Neuronal stem cell (in vitro differentiated cells): ENCODE measurements around the gene METTL5.

Source experiments
- DNase-seq: peaks from one replicate; pipeline ENCODE4 v3.0.0-alpha.2; 2013; ENCODE audit warnings: low spot score
- H2AFZ ChIP-seq: one replicate; pipeline ENCODE4 v1.6.1; 2013; ENCODE audit warnings: mild to moderate bottlenecking, low read length, inconsistent platforms
- H2AK5ac ChIP-seq: 2 replicates; pipeline ENCODE4 v1.6.1; 2013; ENCODE audit warnings: low read depth, mild to moderate bottlenecking, inconsistent platforms, low read length, moderate library complexity, mixed read lengths
- H2BK120ac ChIP-seq: 2 replicates; pipeline ENCODE4 v1.6.1; 2013; ENCODE audit warnings: low read depth, mild to moderate bottlenecking, inconsistent platforms, low read length, moderate library complexity, mixed read lengths
- H2BK12ac ChIP-seq: one replicate; pipeline ENCODE4 v1.6.1; 2013; ENCODE audit warnings: low read length, inconsistent platforms
- H2BK15ac ChIP-seq: 2 replicates; pipeline ENCODE4 v1.6.1; 2013; ENCODE audit warnings: mild to moderate bottlenecking, low read length, inconsistent platforms, mixed read lengths
- H2BK5ac ChIP-seq: one replicate; pipeline ENCODE4 v1.6.1; 2013; ENCODE audit warnings: inconsistent platforms, mild to moderate bottlenecking, low read length, moderate library complexity
- H3K14ac ChIP-seq: one replicate; pipeline ENCODE4 v1.6.1; 2013; ENCODE audit warnings: low read length, inconsistent platforms
- H3K18ac ChIP-seq: 2 replicates; pipeline ENCODE4 v1.6.1; 2013; ENCODE audit warnings: low read length, inconsistent platforms
- H3K23ac ChIP-seq: 2 replicates; pipeline ENCODE4 v1.6.1; 2013; ENCODE audit warnings: low read depth, mild to moderate bottlenecking, mixed read lengths, low read length, inconsistent platforms; ENCODE audit not compliant: poor library complexity
- H3K27ac ChIP-seq: replicated peaks from 3 replicates; pipeline ENCODE4 v1.5.1; 2013; ENCODE audit warnings: low read length, inconsistent platforms
- H3K27me3 ChIP-seq, 3 experiments: 2 replicates each; pipeline ENCODE4 v1.6.1; 2013; ENCODE audit warnings: low read length in 3 of 3, mild to moderate bottlenecking in 2 of 3, inconsistent platforms in 1 of 3, low read depth in 1 of 3, mixed read lengths in 1 of 3, moderate library complexity in 1 of 3; ENCODE audit not compliant: control insufficient read depth in 3 of 3, insufficient read depth in 3 of 3
- H3K36me3 ChIP-seq, 2 donors: replicated peaks in 1 of 2; 2 replicates each; pipeline ENCODE4 v1.6.1; 2013; ENCODE audit warnings: low read length in 2 of 2; ENCODE audit not compliant: control insufficient read depth in 2 of 2, insufficient read depth in 2 of 2
- H3K4ac ChIP-seq: 2 replicates; pipeline ENCODE4 v1.6.1; 2013; ENCODE audit warnings: inconsistent platforms, mild to moderate bottlenecking, low read length, moderate library complexity
- H3K4me1 ChIP-seq, 2 donors: 1 replicate in 1 of 2; 2 replicates in 1 of 2; pipeline ENCODE4 v1.6.1; 2013; ENCODE audit warnings: low read length in 2 of 2, low read depth in 1 of 2; ENCODE audit not compliant: control insufficient read depth in 2 of 2, insufficient read depth in 1 of 2
- H3K4me2 ChIP-seq: one replicate; pipeline ENCODE4 v1.6.1; 2013; ENCODE audit warnings: mild to moderate bottlenecking, low read length, inconsistent platforms; ENCODE audit not compliant: insufficient read depth, poor library complexity, severe bottlenecking
- H3K4me3 ChIP-seq, 2 donors: 2 replicates each; pipeline ENCODE4 v1.5.1; 2013; ENCODE audit warnings: low read length in 2 of 2, mild to moderate bottlenecking in 2 of 2, inconsistent platforms in 1 of 2, moderate library complexity in 1 of 2
- H3K79me1 ChIP-seq: one replicate; pipeline ENCODE4 v1.6.1; 2013; ENCODE audit warnings: low read depth, mild to moderate bottlenecking, inconsistent platforms, low read length, moderate library complexity
- H3K9ac ChIP-seq: one replicate; pipeline ENCODE4 v1.6.1; 2013; ENCODE audit warnings: mild to moderate bottlenecking, low read depth, low read length, inconsistent platforms; ENCODE audit not compliant: poor library complexity
- H3K9me3 ChIP-seq, 2 donors: replicated peaks in 1 of 2; 2 replicates each; pipeline versions ENCODE3 to v1.6.1; 2013; ENCODE audit warnings: low read length in 2 of 2, mild to moderate bottlenecking in 2 of 2, inconsistent platforms in 1 of 2, low read depth in 1 of 2, mixed read lengths in 1 of 2, moderate library complexity in 1 of 2; ENCODE audit not compliant: control insufficient read depth in 2 of 2, insufficient read depth in 1 of 2
- H4K8ac ChIP-seq: one replicate; pipeline ENCODE4 v1.6.1; 2013; ENCODE audit warnings: low read depth, mild to moderate bottlenecking, inconsistent platforms, low read length, moderate library complexity
- H4K91ac ChIP-seq: one replicate; pipeline ENCODE4 v1.6.1; 2013; ENCODE audit warnings: low read length, low read depth, mild to moderate bottlenecking, inconsistent platforms; ENCODE audit not compliant: poor library complexity
- WGBS, 2 donors: extraction: QIAGEN DNeasy Blood & Tissue Kit; methylation state at CpG; one replicate each; pipeline ENCODE4 v1.1.7; 2013; ENCODE audit warnings: missing lambda C conversion rate in 2 of 2, mixed read lengths in 1 of 2; ENCODE audit not compliant: insufficient read length in 2 of 2, insufficient replicate concordance in 1 of 2; ENCODE audit errors: extremely low coverage in 2 of 2; 5-methylcytosine and 5-hydroxymethylcytosine counted together

METTL5 gene

GRCh38 chr2:169798397-169798717 is 26.3 kb downstream of the METTL5 start:
- H2AFZ ChIP-seq: peak overlapping the region; percentile 97
- no peaks in the 10 kb centered on the region for H3K9me3 ChIP-seq
- H3K36me3 ChIP-seq: peaks cover 6 to 47% of the 10 kb centered on the region in 2 donors
- no peak overlapping the region for H2BK15ac ChIP-seq
- no peak overlapping the region for H2BK120ac ChIP-seq
- H3K27me3 ChIP-seq: no peaks in the 10 kb centered on the region
- H2AK5ac ChIP-seq: no peak overlapping the region
- H3K4me1 ChIP-seq: peaks cover 0 to 4% of the 10 kb centered on the region in 2 donors
- H3K27ac ChIP-seq: no peak overlapping the region
- H4K8ac ChIP-seq: no peak overlapping the region
- no peak overlapping the region for H3K4ac ChIP-seq
- no peak overlapping the region for H3K14ac ChIP-seq
- H2BK5ac ChIP-seq: no peak overlapping the region
- no CpG with 5 or more reads among the region's 4 CpGs for WGBS, 2 donors
- H3K4me2 ChIP-seq: no peak overlapping the region
- H3K9ac ChIP-seq: no peak overlapping the region
- peak overlapping the region in 1 of 2 donors; percentile 92 for H3K4me3 ChIP-seq
- peaks cover 4% of the 10 kb centered on the region for H3K79me1 ChIP-seq
- no peak overlapping the region for H3K18ac ChIP-seq
- no peak overlapping the region for H4K91ac ChIP-seq
- no peak for DNase-seq
- H3K23ac ChIP-seq: no peak overlapping the region
- no peak overlapping the region for H2BK12ac ChIP-seq

DNA sequence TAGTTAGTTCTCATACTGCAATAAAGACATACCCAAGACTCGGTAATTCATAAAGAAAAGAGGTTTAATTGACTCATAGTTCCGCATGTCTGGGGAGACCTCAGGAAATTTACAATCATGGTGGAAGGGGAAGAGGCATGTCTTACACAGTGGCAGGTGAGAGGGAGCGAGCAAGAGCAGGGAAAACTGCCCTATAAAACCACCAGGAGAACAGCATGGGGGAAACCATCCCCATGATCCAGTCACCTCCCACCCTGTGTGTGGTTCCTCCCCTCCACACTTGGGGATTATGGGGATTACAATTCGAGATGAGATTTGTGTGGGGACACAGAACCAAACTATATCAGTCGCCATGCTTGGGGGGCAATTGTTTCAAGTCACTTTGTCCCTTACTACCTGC is 27.1 kb downstream of the METTL5 start:
- Histone ChIP-seq H3K14ac (no peak overlapping the region), H2AFZ (no peak overlapping the region), H3K9ac (peak overlapping the region; percentile 12), H3K18ac (no peak overlapping the region), H4K8ac (no peak overlapping the region), H2BK12ac (no peak overlapping the region), H3K23ac (no peak overlapping the region), H3K4me2 (no peak overlapping the region), H3K9me3 (no peaks in the 10 kb centered on the region), H2BK15ac (no peak overlapping the region), H2AK5ac (no peak overlapping the region), H3K27ac (no peak overlapping the region), H2BK120ac (no peak overlapping the region), H3K4me3 (no peak overlapping the region), H3K4me1 (peaks cover 0 to 4% of the 10 kb centered on the region in 2 donors), H3K36me3 (peaks cover 6 to 39% of the 10 kb centered on the region in 2 donors), H4K91ac (no peak overlapping the region), H3K4ac (no peak overlapping the region), H2BK5ac (no peak overlapping the region), H3K79me1 (peaks cover 3% of the 10 kb centered on the region), H3K27me3 (no peaks in the 10 kb centered on the region)
- whole genome bisulfite sequencing, 2 donors: no CpG with 5 or more reads among the region's 5 CpGs
- DNase-seq: no peak

- Histone ChIP-seq H3K9ac (no peak overlapping the region), H2AFZ (no peak overlapping the region), H2BK12ac (no peak overlapping the region), H2AK5ac (no peak overlapping the region), H3K4me2 (no peak overlapping the region), H3K4me3 (no peak overlapping the region), H3K27me3 (no peaks in the 10 kb centered on the region), H3K9me3 (no peaks in the 10 kb centered on the region), H3K27ac (no peak overlapping the region), H3K18ac (no peak overlapping the region), H4K8ac (no peak overlapping the region), H2BK15ac (no peak overlapping the region), H2BK5ac (no peak overlapping the region), H3K36me3 (peaks cover 3 to 28% of the 10 kb centered on the region in 2 donors), H3K79me1 (no peaks in the 10 kb centered on the region), H3K14ac (no peak overlapping the region), H4K91ac (no peak overlapping the region), H3K23ac (no peak overlapping the region), H2BK120ac (no peak overlapping the region), H3K4me1 (peaks cover 0 to 4% of the 10 kb centered on the region in 2 donors), H3K4ac (no peak overlapping the region)
- no peak for DNase-seq
- no CpG with 5 or more reads among the region's 6 CpGs for WGBS, 2 donors
Observed at GRCh38 chr2:169796441-169796840, 28.3 kb downstream of the METTL5 start.

- no peak for DNase-seq
- Histone ChIP-seq H3K4me3 (peak overlapping the region in 1 of 2 donors; percentile 2), H3K4me2 (no peak overlapping the region), H3K9me3 (no peaks in the 10 kb centered on the region), H3K18ac (no peak overlapping the region), H2AFZ (no peak overlapping the region), H3K27me3 (no peaks in the 10 kb centered on the region), H2BK15ac (no peak overlapping the region), H3K27ac (no peak overlapping the region), H3K14ac (no peak overlapping the region), H3K9ac (no peak overlapping the region), H2AK5ac (no peak overlapping the region), H3K23ac (no peak overlapping the region), H4K8ac (no peak overlapping the region), H3K4me1 (peaks cover 0 to 3% of the 10 kb centered on the region in 2 donors), H2BK12ac (no peak overlapping the region), H2BK5ac (no peak overlapping the region), H3K36me3 (peaks cover 3 to 16% of the 10 kb centered on the region in 2 donors), H4K91ac (no peak overlapping the region), H3K79me1 (no peaks in the 10 kb centered on the region), H3K4ac (no peak overlapping the region), H2BK120ac (no peak overlapping the region)
- no CpG with 5 or more reads among the region's 2 CpGs for WGBS, 2 donors
Observed at GRCh38 chr2:169795181-169795580, 29.5 kb downstream of the METTL5 start.
